ENCODE results near the gene ZNF581.

DNA sequence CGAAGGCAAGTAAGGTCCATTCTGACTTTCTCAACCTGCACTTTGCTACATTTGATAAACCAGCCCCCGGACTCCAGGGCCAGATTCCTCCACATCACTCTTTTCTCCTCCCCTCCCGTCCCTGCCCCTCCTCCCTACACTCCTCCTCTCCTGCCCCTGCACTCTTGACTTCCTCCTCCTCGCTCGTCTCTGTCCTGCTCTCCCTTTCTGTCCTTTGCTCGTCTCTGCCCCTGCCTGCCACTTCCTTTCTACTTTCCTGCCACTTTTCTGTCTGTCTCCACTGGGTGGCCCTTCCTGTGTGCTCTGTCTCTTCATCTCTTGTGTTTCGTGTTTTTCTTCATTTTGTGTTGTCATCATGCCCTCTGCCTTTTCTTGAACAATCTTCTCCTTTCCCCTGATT lies 18.4 kb downstream of the ZNF581 start:
- TF ChIP-seq, protein P1, sequence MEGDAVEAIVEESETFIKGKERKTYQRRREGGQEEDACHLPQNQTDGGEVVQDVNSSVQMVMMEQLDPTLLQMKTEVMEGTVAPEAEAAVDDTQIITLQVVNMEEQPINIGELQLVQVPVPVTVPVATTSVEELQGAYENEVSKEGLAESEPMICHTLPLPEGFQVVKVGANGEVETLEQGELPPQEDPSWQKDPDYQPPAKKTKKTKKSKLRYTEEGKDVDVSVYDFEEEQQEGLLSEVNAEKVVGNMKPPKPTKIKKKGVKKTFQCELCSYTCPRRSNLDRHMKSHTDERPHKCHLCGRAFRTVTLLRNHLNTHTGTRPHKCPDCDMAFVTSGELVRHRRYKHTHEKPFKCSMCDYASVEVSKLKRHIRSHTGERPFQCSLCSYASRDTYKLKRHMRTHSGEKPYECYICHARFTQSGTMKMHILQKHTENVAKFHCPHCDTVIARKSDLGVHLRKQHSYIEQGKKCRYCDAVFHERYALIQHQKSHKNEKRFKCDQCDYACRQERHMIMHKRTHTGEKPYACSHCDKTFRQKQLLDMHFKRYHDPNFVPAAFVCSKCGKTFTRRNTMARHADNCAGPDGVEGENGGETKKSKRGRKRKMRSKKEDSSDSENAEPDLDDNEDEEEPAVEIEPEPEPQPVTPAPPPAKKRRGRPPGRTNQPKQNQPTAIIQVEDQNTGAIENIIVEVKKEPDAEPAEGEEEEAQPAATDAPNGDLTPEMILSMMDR (IDR thresholded peaks at IDR 0.05): no peak
- TF ChIP-seq, protein P2, sequence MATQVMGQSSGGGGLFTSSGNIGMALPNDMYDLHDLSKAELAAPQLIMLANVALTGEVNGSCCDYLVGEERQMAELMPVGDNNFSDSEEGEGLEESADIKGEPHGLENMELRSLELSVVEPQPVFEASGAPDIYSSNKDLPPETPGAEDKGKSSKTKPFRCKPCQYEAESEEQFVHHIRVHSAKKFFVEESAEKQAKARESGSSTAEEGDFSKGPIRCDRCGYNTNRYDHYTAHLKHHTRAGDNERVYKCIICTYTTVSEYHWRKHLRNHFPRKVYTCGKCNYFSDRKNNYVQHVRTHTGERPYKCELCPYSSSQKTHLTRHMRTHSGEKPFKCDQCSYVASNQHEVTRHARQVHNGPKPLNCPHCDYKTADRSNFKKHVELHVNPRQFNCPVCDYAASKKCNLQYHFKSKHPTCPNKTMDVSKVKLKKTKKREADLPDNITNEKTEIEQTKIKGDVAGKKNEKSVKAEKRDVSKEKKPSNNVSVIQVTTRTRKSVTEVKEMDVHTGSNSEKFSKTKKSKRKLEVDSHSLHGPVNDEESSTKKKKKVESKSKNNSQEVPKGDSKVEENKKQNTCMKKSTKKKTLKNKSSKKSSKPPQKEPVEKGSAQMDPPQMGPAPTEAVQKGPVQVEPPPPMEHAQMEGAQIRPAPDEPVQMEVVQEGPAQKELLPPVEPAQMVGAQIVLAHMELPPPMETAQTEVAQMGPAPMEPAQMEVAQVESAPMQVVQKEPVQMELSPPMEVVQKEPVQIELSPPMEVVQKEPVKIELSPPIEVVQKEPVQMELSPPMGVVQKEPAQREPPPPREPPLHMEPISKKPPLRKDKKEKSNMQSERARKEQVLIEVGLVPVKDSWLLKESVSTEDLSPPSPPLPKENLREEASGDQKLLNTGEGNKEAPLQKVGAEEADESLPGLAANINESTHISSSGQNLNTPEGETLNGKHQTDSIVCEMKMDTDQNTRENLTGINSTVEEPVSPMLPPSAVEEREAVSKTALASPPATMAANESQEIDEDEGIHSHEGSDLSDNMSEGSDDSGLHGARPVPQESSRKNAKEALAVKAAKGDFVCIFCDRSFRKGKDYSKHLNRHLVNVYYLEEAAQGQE (IDR thresholded peaks at IDR 0.05; ENCODE audit: insufficient read depth in 1 of 2, low read depth in 2 of 2, low read length in 1 of 2): no peak
- TF ChIP-seq POLR2AphosphoS5 (IDR thresholded peaks at IDR 0.05; ENCODE audit: low read depth, low read length): no peak
